HG03159 (cell line): ENCODE measurements around the gene PDE1C.
A peak's percentile ranks its signal among the peaks of the same experiment; 100 is the strongest.

ENCODE experiments used
- ATAC-seq: cut with Tn5 transposase; IDR thresholded peaks from one replicate; pipeline ENCODE4 v1.9.1; 2021; ENCODE audit warnings: mild to moderate bottlenecking, moderate library complexity; ENCODE audit not compliant: unreplicated experiment

The PDE1C gene

GRCh38 chr7:31788445-31788844, 281.8 kb downstream of the PDE1C start:
- ATAC-seq: no peak

DNA sequence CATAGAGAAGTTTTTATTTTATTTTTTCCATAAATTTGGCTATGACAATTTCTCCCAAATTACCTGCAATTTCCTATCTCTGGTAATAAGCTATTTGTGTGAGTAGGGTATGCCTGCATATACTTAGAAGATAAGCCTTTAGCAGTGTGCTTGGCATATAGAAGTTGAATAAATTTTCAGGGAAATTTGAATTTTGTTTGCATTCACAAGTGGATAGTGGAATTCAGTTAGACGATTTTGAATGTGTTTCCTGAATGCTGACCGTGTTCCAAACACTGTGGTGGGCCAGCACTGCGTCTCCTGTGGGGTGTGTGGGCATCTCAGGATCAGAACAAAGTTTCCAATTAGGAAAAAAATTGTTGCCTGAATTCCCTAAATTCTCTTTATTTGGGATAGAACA, 283.9 kb downstream of the PDE1C start:
- no peak for ATAC-seq

DNA sequence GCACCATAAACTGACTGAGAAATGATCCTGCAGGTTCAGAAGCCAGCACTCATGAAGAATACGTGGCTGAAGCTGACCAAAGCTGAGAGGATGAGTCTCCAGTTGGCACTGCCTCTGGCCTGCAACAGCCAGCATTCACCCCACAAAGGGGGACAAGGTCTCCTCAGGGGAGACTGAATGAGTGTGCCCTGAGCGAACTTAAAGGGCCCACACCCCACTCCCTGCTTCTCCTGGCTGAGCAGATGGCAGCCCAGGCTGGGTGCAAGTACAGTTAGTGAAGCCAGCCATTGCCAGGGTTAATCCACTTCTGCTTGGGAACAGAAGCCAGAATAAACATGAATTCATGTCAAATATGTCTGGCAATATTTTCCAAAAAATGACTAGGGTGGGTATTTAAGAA, 285.1 kb downstream of the PDE1C start:
- ATAC-seq: no peak

DNA sequence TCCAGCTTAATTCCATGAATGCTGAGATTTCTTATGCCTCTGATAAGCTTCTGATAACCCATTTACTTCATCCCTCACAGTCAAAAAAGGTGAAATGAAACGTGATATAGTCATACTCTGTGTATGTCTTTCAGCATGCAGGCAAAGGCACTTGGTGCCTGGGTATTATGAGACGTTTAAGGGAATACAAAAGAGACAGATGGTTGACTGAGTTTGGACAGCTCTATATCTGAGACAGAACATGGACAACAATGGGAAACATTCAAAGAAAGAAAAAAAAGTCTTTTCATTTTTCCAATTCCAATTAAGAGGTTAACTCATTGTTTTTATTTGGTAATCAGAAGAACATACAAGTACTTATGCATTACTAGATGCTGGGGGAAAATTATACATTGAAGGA, 287.0 kb downstream of the PDE1C start:
- ATAC-seq: no peak

- ATAC-seq: peak; percentile 91
Observed at GRCh38 chr7:31782411-31782991, 287.7 kb downstream of the PDE1C start.

- ATAC-seq: no peak
Observed at GRCh38 chr7:31778296-31778695, 291.9 kb downstream of the PDE1C start.

- ATAC-seq: no peak
Observed at GRCh38 chr7:31776616-31777015, 293.6 kb downstream of the PDE1C start.

DNA sequence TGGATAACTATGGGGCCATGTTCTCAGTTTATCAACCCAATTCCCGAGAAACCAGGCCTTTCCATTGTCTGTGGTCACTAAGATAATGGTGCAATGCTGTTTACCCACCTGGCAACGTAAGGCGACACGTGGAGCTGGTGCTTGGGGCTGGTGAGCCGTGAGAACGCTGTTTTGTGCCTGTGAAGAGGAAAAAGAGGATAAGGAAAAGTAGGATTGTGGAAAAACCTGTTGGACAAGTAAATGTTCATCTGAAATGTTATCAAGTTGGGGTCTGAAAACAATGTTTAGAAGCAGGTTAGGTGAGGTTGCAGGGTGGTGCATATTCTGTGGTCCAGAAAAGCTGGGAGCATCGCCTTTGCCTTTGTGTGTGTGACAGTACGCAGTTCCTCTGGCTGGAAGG, 294.7 kb downstream of the PDE1C start:
- no peak for ATAC-seq

DNA sequence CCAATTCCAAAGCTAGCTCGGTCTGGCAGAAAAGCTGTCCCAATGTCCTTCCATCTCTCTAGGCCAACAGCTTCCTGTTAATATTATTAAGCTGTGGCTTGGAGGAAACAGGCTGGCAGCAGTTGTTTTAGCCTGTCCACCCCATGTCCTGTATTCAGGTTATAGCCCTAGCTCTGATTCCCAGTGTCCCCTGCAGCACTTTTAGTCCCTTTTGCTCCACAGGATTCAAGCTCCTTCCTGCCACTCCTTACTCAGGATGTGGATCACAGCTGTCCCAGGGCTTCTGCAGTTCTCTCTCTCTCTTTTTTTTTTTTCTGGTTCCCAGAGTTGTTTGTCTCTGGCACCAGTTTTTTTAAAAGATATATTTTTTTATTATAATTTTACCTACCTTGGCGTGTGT, 298.0 kb downstream of the PDE1C start:
- ATAC-seq: no peak

DNA sequence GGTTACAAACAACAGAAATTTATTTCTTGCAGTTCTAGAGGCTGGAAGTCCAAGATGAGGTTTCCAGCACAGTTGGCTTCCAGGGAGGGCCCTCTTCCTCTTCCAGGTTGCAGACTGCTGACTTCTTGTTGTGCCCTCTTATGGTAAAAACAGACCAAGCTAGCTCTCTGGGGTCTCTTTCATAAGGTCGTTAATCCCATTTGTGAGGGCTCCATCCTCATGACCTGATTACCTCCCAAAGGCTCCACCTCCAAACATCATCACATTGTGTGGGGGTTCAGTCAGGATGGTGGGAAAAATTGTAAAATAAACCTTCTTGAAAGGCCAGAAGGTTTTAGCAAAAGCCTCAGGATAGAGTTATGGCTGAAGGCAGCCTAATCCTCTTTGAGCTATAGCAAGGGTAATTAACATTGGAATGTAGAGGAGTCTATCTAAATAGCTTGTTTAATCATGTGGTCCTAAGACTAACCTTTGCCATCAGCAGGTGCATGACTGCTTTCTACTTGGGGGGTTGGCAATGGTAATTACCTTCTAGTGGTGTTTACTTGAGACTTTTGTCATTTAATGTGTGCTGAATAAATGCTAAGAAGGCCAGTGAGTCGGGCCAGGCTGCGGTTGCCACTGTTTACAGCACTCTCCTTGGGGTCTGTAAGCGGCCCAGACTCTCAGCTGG, 302.4 kb downstream of the PDE1C start:
- no peak for ATAC-seq

- ATAC-seq: no peak
Observed at GRCh38 chr7:31764462-31764861, 305.7 kb downstream of the PDE1C start.

- no peak for ATAC-seq
Observed at GRCh38 chr7:31763548-31763947, 306.7 kb downstream of the PDE1C start.

DNA sequence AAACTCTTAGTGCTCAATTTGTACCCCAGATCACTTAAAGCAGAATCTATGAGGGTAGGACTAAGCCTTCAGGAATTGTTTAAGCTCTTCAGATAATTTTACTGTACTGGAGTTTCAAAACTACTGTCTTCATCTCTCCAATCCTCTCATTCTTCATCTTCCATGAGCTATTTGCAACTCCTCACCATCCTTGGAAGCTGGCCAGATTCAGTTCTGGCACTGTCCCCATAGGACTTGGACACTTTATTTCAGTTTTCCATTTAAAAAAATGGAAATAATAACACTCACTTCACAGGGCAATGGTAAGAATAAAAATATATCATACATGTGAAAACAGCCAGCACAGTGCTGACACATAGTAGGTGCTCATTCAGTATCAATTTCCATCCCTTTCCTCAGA, 308.6 kb downstream of the PDE1C start:
- ATAC-seq: no peak

- no peak for ATAC-seq
Observed at GRCh38 chr7:31758755-31759154, 311.5 kb downstream of the PDE1C start.

DNA sequence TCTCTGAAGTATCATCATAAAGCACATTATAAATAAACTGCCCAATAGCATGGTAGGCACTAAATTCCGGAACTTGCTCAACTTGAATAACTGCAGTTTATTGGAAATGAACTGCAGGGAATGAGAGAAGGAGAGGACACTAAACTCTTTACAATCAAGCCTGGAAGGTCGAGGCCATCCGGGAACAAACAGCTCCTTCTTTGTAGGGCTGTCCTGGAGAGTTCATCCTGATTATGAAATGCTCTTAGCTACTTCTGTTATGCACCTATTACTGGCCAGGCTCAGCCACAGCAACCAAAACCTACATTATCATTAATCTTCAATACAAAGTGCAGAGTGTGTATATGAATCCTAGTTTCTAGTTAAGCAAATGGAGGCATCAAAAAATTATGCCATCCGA, 318.5 kb downstream of the PDE1C start:
- ATAC-seq: no peak

DNA sequence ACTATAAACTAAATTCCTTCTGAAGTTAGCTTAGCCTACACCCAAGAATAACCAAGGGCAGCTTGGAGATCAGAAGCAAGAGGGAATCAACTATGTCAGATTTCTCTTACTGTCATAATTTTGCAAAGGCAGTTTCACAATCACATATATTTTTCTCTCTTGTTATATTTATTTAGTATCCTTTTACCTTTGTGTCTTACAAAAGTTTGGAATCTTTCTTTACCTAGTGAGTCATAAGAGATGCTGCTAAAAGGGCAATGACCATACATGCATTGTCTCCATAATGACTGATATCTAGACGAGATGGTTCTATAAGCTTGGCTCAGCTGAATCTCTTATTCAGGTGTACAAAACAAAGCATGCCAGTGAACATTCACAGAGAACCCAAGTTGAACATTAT, 322.1 kb downstream of the PDE1C start:
- no peak for ATAC-seq

DNA sequence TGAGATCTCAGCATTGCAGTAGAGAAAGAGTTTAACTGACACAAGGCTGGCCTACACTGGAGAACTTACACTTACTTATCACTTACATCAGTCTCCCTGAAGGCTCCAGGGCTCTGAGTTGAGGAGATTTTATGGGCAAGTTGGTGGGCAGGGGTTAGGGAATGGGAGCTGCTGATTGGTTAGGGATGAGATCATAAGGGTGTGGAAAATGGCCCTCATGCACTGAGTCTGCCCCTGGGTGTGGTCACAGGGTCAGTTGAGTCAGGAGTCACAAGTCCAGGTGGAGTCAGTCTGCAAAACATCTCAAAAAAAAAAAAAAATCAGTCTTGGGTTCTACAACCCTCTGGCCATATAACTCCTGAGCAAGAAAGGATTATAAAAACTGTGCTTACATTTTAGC, 322.7 kb downstream of the PDE1C start:
- ATAC-seq: no peak

GRCh38 chr7:31744294-31744874, 325.8 kb downstream of the PDE1C start:
- ATAC-seq: peak; percentile 86

- no peak for ATAC-seq
Observed at GRCh38 chr7:31741852-31742251, 328.4 kb downstream of the PDE1C start.

- peak; percentile 62 for ATAC-seq
Observed at GRCh38 chr7:31735991-31736982, 333.9 kb downstream of the PDE1C start.

- no peak for ATAC-seq
Observed at GRCh38 chr7:31734456-31734855, 335.8 kb downstream of the PDE1C start.
